K562 (cell line): ENCODE data around the gene AFAP1. TPM values are rescaled to one million over a fixed set of nuclear protein-coding genes. Genes with fewer than 3 reads are reported as not detected.

Source experiments
- ATAC-seq: fragments of 200-7000 bp; cut with Tn5 transposase; 3 replicates; pipeline ENCODE4 v1.9.1; 2020; ENCODE audit warnings: moderate library complexity
- BruUV-seq: library from RNA; stranded (reverse); fragments of 400-500 nt; replicated peaks from 2 replicates; lab custom pipeline; 2021; lab: Mats Ljungman, UMichigan
- CTCF ChIA-PET: fragments of 300-600 bp; formaldehyde crosslinking; extraction: SDS; loops from one replicate; lab custom pipeline; 2021; ENCODE audit warnings: low intra/inter-chr PET ratio; lab: Yijun Ruan, JAX
- POLR2A ChIA-PET: fragments of 300-600, 350-650 bp; sonication (Branson Sonifier 250); formaldehyde crosslinking; extraction: SDS; loops from one replicate; lab custom pipeline; 2021; ENCODE audit warnings: antibody characterized with exemption, inconsistent platforms; lab: Yijun Ruan, JAX
- DNase-seq, 4 experiments: peaks; one replicate each; pipeline versions ENCODE4 v3.0.0 to v3.0.0-alpha.2; 2011 to 2018; ENCODE audit warnings: low spot score in 3 of 4, mixed read lengths in 3 of 4; ENCODE audit errors: extremely low read depth in 1 of 4
- FAIRE-seq: peaks from 2 replicates; lab custom pipeline; 2011; peaks lifted over from hg19 to GRCh38; lab: Jason Lieb, UNC
- H2AFZ ChIP-seq: 2 replicates; pipeline ENCODE4 v1.6.0; 2011; ENCODE audit warnings: low read depth, low read length, control low read depth, inconsistent platforms
- H3K27ac ChIP-seq: fragments of 200-600 bp; 3 replicates; pipeline ENCODE4 v1.8.0; 2011; ENCODE audit warnings: low read depth, mild to moderate bottlenecking, control low read depth, inconsistent platforms, low read length, moderate library complexity, mixed read lengths; ENCODE audit errors: extremely low read depth
- H3K27me3 ChIP-seq, 2 experiments: fragments of 300-600 bp in 1 of 2; 2 replicates in 1 of 2; 3 replicates in 1 of 2; pipeline versions ENCODE4 v1.6.0 to v1.8.0; 2011; ENCODE audit warnings: inconsistent platforms in 2 of 2, low read length in 2 of 2, mild to moderate bottlenecking in 1 of 2, mixed read lengths in 1 of 2, moderate library complexity in 1 of 2; ENCODE audit not compliant: control insufficient read depth in 2 of 2, insufficient read depth in 2 of 2
- H3K36me3 ChIP-seq: fragments of 300-600 bp; 3 replicates; pipeline ENCODE4 v1.8.0; 2011; ENCODE audit warnings: mild to moderate bottlenecking, low read length, inconsistent platforms; ENCODE audit not compliant: control insufficient read depth, insufficient read depth
- H3K4me1 ChIP-seq, 2 experiments: fragments of 200-600 bp in 1 of 2; replicated peaks in 1 of 2; 2 replicates in 1 of 2; 3 replicates in 1 of 2; pipeline versions ENCODE4 v1.5.1 to v1.8.0; 2011; ENCODE audit warnings: inconsistent platforms in 2 of 2, low read length in 2 of 2, mild to moderate bottlenecking in 1 of 2, mixed read lengths in 1 of 2, moderate library complexity in 1 of 2; ENCODE audit not compliant: control insufficient read depth in 2 of 2, insufficient read depth in 2 of 2
- H3K4me2 ChIP-seq: 2 replicates; pipeline ENCODE4 v1.6.1; 2011; ENCODE audit warnings: low read length, control low read depth, inconsistent platforms, mixed read lengths; ENCODE audit not compliant: insufficient read depth
- H3K4me3 ChIP-seq: fragments of 200-600 bp; sonication (generic), shearing (Covaris generic); 2 replicates; pipeline ENCODE4 v1.5.1; 2016; ENCODE audit warnings: control low read depth, inconsistent platforms
- H3K79me2 ChIP-seq: fragments of 200-600 bp; 3 replicates; pipeline ENCODE4 v1.8.0; 2011; ENCODE audit warnings: low read length, inconsistent platforms; ENCODE audit not compliant: control insufficient read depth, insufficient read depth
- H3K9ac ChIP-seq, 2 experiments: 2 replicates each; pipeline versions ENCODE4 v1.6.0 to v1.6.1; 2011; ENCODE audit warnings: low read depth in 2 of 2, low read length in 2 of 2, control low read depth in 1 of 2, inconsistent platforms in 1 of 2, mild to moderate bottlenecking in 1 of 2, mixed read lengths in 1 of 2; ENCODE audit not compliant: insufficient read depth in 1 of 2
- H3K9me1 ChIP-seq: one replicate; pipeline ENCODE4 v1.6.0; 2011; ENCODE audit warnings: inconsistent platforms, mild to moderate bottlenecking, low read length, moderate library complexity; ENCODE audit not compliant: control insufficient read depth, insufficient read depth
- H3K9me3 ChIP-seq: replicated peaks from 2 replicates; pipeline ENCODE4 v1.5.1; 2011; ENCODE audit warnings: low read depth, low read length, inconsistent platforms; ENCODE audit not compliant: control insufficient read depth, insufficient read depth
- H4K20me1 ChIP-seq: replicated peaks from 2 replicates; pipeline ENCODE4 v1.6.1; 2011; ENCODE audit warnings: low read length, inconsistent platforms, mixed read lengths; ENCODE audit not compliant: control insufficient read depth, insufficient read depth
- ARID2 ChIP-seq: fragments of 450-650 bp; IDR thresholded peaks from 2 replicates; pipeline ENCODE4 v1.6.1; 2017; ENCODE audit warnings: antibody characterized with exemption, mild to moderate bottlenecking
- CXXC5 ChIP-seq: fragments of 250-450 bp; sonication (Bioruptor Pico); IDR thresholded peaks from 2 replicates; pipeline ENCODE4 v1.8.0; 2022; ENCODE audit warnings: inconsistent platforms, mild to moderate bottlenecking, moderate library complexity
- DACH1 ChIP-seq: fragments of 450-650 bp; IDR thresholded peaks from 2 replicates; pipeline ENCODE4 v1.6.1; 2018; ENCODE audit not compliant: partially characterized antibody
- ELF1 ChIP-seq: fragments of 200-800 bp; sonication (Bioruptor generic); IDR thresholded peaks from 2 replicates; pipeline ENCODE4 v1.6.1; 2016; ENCODE audit warnings: missing genetic modification characterization, missing compliant biosample characterization
- ETV6 ChIP-seq, 3 experiments: fragments of 150-350 bp in 1 of 3; sonication (generic) in 1 of 3; formaldehyde crosslinking in 1 of 3; IDR thresholded peaks; 2 replicates each; pipeline versions ENCODE4 v1.6.1 to v1.8.0; 2014 to 2022; ENCODE audit warnings: borderline replicate concordance in 2 of 3, low read depth in 2 of 3, antibody characterized with exemption in 1 of 3, low read length in 1 of 3, mild to moderate bottlenecking in 1 of 3, missing genetic modification reagents in 1 of 3
- HDGF ChIP-seq: fragments of 450-650 bp; IDR thresholded peaks from 2 replicates; pipeline ENCODE4 v1.6.1; 2016
- IRF1 ChIP-seq: sonication (generic); formaldehyde crosslinking; IDR thresholded peaks from 2 replicates; pipeline ENCODE4 v1.8.0; 2022; ENCODE audit warnings: missing genetic modification reagents, mild to moderate bottlenecking, borderline replicate concordance
- MTF1 ChIP-seq: fragments of 250-450 bp; sonication (Bioruptor Pico); IDR thresholded peaks from 2 replicates; pipeline ENCODE4 v1.9.0; 2021; ENCODE audit warnings: moderate library complexity, mild to moderate bottlenecking, inconsistent platforms, borderline replicate concordance
- TBL1XR1 ChIP-seq, 2 experiments: IDR thresholded peaks; 2 replicates each; pipeline ENCODE4 v1.6.1; 2012; ENCODE audit warnings: improper control_type of control experiment in 2 of 2, low read length in 2 of 2, mild to moderate bottlenecking in 1 of 2
- THAP7 ChIP-seq: fragments of 250-450 bp; sonication (Bioruptor Pico); IDR thresholded peaks from 2 replicates; pipeline ENCODE4 v1.5.0; 2021
- THRB ChIP-seq: fragments of 450-650 bp; formaldehyde crosslinking; conservative IDR thresholded peaks from 2 replicates; pipeline ENCODE4 v1.4.0; 2022; ENCODE audit warnings: mild to moderate bottlenecking, missing genetic modification characterization
- ZNF280A ChIP-seq: fragments of 450-650 bp; IDR thresholded peaks from 2 replicates; pipeline ENCODE4 v1.6.1; 2018; ENCODE audit warnings: mild to moderate bottlenecking, low read depth; ENCODE audit not compliant: partially characterized antibody
- ZNF311 ChIP-seq: fragments of 250-450 bp; sonication (Bioruptor Pico); IDR thresholded peaks from 2 replicates; pipeline ENCODE4 v1.4.0; 2020; ENCODE audit warnings: mild to moderate bottlenecking, moderate library complexity
- ZNF445 ChIP-seq: fragments of 250-450 bp; sonication (Bioruptor Pico); IDR thresholded peaks from 2 replicates; pipeline ENCODE4 v1.4.0; 2020; ENCODE audit warnings: low read depth, mild to moderate bottlenecking, moderate library complexity
- WGBS: fragments of 100-300 bp; shearing (Covaris generic); methylation state at CpG from one replicate; pipeline ENCODE4 v1.1.6; 2016; ENCODE audit warnings: low coverage, mixed read lengths; ENCODE audit not compliant: insufficient coverage; ENCODE audit errors: missing lambda C conversion rate; 5-methylcytosine and 5-hydroxymethylcytosine counted together
- in situ Hi-C: fragments of 300-500 bp; cut with MboI; formaldehyde crosslinking; loops from 4 replicates; pipeline ENCODE4 v1.15.0; 2018; ENCODE audit warnings: inconsistent platforms, mixed read lengths
- intact Hi-C: fragments of 100-400 bp; cut with micrococcal nuclease; formaldehyde crosslinking; loops from 2 replicates; pipeline ENCODE4 v1.14.2; 2022
- polyA plus RNA-seq, 8 experiments: library from polyadenylated mRNA; depleted of rRNA in 4 of 8; stranded (reverse) in 5 of 8; unstranded in 3 of 8; fragments of >200 nt; fragmentation: Nextera tagmentation in 2 of 8; fragmentation: Illumina TruSeq in 1 of 8; extraction: Ambion mirVana in 2 of 8; extraction: Trizol in 1 of 8; gene quantifications; 2 replicates each; pipeline versions ENCODE4 v1.2.1 to v1.2.3, GENCODE V29; 2011 to 2014; ENCODE audit warnings: inconsistent platforms in 1 of 8, missing spikeins in 1 of 8
- total RNA-seq, 7 experiments: library from RNA; depleted of rRNA in 6 of 7; stranded (reverse); fragments of >200 nt in 6 of 7; fragmentation: Illumina TruSeq in 2 of 7; extraction: Trizol in 2 of 7; gene quantifications; 2 replicates each; pipeline versions ENCODE4 v1.2.1 to v1.2.3, GENCODE V29; 2011 to 2021; ENCODE audit warnings: low replicate concordance in 1 of 7

Gene AFAP1
- total and polyA plus RNA-seq, 9 of the 15 experiments (the other 6 are each of a cell fraction or from before 2014, with no cell fraction given) = 0.07 to 0.42 (median 0.12) TPM; not detected in 1

- intact Hi-C loops (no loop called here), in situ Hi-C loops (no loop called here)
- no peak for DNase-seq
- no peaks in the 10 kb centered on the region for H3K9me3 ChIP-seq
- POLR2A ChIA-PET = interaction anchor here (0.6 kb wide), 1 partner anchor 446 kb away, joined by 3 read pairs; no protein-coding TSS in a partner anchor
- H2AFZ ChIP-seq = no peak overlapping the region
- no peak for ATAC-seq
- CTCF ChIA-PET = no interaction called here
- H3K4me3 ChIP-seq = no peak overlapping the region
- H3K27me3 ChIP-seq = peaks cover 2 to 54% of the 10 kb centered on the region in 2 experiments; a peak in 3 of 5 replicates
- no peak overlapping the region for H3K4me2 ChIP-seq
- H3K79me2 ChIP-seq = no peaks in the 10 kb centered on the region
- no peaks in the 10 kb centered on the region for H3K9me1 ChIP-seq
- BruUV-seq = no TSS peak
- H3K27ac ChIP-seq = no peak overlapping the region
- 1% methylated on average over 6 of the region's 6 CpGs for WGBS
- H3K4me1 ChIP-seq = peaks cover 0 to 3% of the 10 kb centered on the region in 2 experiments; a peak in 1 of 5 replicates
- H4K20me1 ChIP-seq = peaks cover 9% of the 10 kb centered on the region
- H3K36me3 ChIP-seq = no peaks in the 10 kb centered on the region
- no peak overlapping the region for H3K9ac ChIP-seq
- no peak for FAIRE-seq
- TF ChIP-seq TBL1XR1 (IDR thresholded peaks at IDR 0.05; ENCODE audit: low read length in 2 of 2) = no peak
- no peak for TF ChIP-seq IRF1
- TF ChIP-seq ZNF445 (CRISPR knock-in tag) = no peak
- no peak for TF ChIP-seq ETV6 (IDR thresholded peaks at IDR 0.05; ENCODE audit: borderline replicate concordance in 1 of 2, low read depth in 2 of 2, low read length in 1 of 2)
- TF ChIP-seq ETV6 (CRISPR knock-in tag; IDR thresholded peaks at IDR 0.05; ENCODE audit: borderline replicate concordance) = no peak
- TF ChIP-seq ZNF280A = no peak
- TF ChIP-seq HDGF = no peak
- TF ChIP-seq ZNF311 (CRISPR knock-in tag) = no peak
- no peak for TF ChIP-seq THRB
- TF ChIP-seq MTF1 (CRISPR knock-in tag) = no peak
- TF ChIP-seq CXXC5 (CRISPR knock-in tag) = no peak
- no peak for TF ChIP-seq ELF1 (tag)
- no peak for TF ChIP-seq DACH1
- TF ChIP-seq THAP7 (CRISPR knock-in tag) = no peak
- TF ChIP-seq ARID2 = no peak
Measured at GRCh38 chr4:7709431-7709830, 230.2 kb downstream of the AFAP1 start.
